ENCODE measurements around the gene SLC25A45.

DNA sequence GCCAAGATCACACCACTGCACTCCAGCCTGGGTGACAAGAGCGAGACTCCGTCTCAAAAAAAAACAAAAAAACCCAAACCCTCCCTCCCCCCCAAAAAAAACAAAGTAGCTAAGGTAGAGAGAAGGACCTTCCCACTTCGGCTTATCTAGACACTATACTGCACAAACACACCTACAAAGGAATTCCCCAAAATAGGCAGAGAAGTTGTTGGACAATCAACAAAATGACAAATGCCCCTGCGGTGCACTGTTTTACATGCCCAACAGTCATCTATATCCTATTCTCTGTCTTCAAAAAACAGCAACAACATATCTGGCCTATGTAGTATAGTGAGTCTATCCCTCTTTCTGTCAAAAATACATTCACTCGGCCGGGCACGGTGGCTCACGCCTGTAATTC, 55.4 kb downstream of the SLC25A45 start:
- TF ChIP-seq, protein P1, sequence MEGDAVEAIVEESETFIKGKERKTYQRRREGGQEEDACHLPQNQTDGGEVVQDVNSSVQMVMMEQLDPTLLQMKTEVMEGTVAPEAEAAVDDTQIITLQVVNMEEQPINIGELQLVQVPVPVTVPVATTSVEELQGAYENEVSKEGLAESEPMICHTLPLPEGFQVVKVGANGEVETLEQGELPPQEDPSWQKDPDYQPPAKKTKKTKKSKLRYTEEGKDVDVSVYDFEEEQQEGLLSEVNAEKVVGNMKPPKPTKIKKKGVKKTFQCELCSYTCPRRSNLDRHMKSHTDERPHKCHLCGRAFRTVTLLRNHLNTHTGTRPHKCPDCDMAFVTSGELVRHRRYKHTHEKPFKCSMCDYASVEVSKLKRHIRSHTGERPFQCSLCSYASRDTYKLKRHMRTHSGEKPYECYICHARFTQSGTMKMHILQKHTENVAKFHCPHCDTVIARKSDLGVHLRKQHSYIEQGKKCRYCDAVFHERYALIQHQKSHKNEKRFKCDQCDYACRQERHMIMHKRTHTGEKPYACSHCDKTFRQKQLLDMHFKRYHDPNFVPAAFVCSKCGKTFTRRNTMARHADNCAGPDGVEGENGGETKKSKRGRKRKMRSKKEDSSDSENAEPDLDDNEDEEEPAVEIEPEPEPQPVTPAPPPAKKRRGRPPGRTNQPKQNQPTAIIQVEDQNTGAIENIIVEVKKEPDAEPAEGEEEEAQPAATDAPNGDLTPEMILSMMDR (IDR thresholded peaks at IDR 0.05; ENCODE audit: insufficient read depth, low read length): no peak
- TF ChIP-seq, protein P2, sequence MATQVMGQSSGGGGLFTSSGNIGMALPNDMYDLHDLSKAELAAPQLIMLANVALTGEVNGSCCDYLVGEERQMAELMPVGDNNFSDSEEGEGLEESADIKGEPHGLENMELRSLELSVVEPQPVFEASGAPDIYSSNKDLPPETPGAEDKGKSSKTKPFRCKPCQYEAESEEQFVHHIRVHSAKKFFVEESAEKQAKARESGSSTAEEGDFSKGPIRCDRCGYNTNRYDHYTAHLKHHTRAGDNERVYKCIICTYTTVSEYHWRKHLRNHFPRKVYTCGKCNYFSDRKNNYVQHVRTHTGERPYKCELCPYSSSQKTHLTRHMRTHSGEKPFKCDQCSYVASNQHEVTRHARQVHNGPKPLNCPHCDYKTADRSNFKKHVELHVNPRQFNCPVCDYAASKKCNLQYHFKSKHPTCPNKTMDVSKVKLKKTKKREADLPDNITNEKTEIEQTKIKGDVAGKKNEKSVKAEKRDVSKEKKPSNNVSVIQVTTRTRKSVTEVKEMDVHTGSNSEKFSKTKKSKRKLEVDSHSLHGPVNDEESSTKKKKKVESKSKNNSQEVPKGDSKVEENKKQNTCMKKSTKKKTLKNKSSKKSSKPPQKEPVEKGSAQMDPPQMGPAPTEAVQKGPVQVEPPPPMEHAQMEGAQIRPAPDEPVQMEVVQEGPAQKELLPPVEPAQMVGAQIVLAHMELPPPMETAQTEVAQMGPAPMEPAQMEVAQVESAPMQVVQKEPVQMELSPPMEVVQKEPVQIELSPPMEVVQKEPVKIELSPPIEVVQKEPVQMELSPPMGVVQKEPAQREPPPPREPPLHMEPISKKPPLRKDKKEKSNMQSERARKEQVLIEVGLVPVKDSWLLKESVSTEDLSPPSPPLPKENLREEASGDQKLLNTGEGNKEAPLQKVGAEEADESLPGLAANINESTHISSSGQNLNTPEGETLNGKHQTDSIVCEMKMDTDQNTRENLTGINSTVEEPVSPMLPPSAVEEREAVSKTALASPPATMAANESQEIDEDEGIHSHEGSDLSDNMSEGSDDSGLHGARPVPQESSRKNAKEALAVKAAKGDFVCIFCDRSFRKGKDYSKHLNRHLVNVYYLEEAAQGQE (IDR thresholded peaks at IDR 0.05; ENCODE audit: insufficient replicate concordance, low read depth): no peak
- TF ChIP-seq POLR2AphosphoS5 (IDR thresholded peaks at IDR 0.05; ENCODE audit: low read depth) (no peak), GABPA (IDR thresholded peaks at IDR 0.05; ENCODE audit: low read depth) (no peak)
